LoVo (cell line): ENCODE data around the gene STRIP1.

Source experiments
- DNase-seq: peaks from one replicate; pipeline ENCODE4 v3.0.0-alpha.2; 2016; ENCODE audit warnings: low spot score

Gene STRIP1

DNA sequence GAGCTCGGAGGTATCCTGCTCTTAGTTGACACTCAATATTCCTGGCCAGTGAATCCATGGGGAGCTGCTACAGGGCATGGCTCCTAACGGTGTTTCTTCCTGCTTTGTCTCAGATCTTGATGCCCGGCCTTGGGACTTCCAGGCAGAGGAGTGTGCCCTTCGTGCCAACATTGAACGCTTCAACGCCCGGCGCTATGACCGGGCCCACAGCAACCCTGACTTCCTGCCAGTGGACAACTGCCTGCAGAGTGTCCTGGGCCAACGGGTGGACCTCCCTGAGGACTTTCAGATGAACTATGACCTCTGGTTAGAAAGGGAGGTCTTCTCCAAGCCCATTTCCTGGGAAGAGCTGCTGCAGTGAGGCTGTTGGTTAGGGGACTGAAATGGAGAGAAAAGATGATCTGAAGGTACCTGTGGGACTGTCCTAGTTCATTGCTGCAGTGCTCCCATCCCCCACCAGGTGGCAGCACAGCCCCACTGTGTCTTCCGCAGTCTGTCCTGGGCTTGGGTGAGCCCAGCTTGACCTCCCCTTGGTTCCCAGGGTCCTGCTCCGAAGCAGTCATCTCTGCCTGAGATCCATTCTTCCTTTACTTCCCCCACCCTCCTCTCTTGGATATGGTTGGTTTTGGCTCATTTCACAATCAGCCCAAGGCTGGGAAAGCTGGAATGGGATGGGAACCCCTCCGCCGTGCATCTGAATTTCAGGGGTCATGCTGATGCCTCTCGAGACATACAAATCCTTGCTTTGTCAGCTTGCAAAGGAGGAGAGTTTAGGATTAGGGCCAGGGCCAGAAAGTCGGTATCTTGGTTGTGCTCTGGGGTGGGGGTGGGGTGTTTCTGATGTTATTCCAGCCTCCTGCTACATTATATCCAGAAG lies 19.4 kb downstream of the STRIP1 start:
- DNase-seq: peak; percentile 22

DNA sequence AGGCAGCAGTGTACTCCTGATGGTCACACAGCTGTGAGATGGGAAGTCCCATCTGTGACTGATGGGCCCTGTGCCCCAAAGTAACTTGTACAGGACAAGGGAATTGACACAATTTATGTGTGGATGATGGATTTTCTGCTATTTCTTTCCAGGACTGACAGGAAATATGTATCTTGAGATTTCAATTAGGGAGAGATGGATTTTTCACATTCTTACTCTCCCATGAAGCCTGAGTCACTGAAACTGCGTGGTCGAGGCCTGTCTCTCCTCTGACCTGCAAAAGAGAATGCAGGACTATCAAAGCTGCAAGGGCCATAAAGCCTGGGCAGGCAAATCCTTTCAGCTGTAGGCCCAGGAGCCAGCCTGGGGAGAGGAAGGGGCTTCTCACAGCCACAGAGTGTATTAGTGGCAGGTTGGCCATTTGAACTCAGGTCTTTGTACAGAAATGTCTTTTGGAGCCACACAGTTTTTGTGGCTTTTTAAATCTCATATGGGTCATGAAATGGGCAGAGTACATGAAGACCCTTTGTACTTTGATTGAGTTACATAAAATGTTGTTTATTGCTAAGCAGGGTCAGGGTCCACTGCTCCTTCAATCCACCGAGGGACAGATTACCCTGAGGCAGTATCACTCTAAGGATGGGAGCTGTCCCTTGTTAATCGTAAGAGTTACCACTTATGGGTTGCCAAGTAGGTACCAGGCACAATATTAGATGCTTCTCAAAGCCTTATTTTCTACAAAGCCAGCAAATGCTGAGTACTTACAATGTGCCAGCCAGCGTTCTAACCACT lies 21.3 kb downstream of the STRIP1 start:
- no peak for DNase-seq

DNA sequence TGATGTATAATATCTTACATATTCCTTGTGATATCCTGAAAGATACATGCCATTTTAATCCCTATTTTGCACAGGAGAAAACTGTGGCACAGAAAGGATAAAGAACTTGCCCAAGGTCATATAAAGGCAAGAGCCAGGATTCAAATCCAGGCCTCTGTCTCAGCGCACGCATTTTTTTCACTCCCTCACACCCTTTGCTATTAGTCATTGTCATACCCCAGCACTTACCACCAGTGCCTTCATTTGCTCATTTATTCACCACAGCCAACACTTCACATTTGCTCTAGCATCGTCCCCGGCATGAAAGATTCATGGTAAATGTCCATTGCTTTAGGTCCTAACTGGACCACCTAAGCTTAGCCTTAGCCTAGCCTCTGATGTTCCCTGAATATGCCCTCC lies 21.9 kb downstream of the STRIP1 start:
- no peak for DNase-seq

DNA sequence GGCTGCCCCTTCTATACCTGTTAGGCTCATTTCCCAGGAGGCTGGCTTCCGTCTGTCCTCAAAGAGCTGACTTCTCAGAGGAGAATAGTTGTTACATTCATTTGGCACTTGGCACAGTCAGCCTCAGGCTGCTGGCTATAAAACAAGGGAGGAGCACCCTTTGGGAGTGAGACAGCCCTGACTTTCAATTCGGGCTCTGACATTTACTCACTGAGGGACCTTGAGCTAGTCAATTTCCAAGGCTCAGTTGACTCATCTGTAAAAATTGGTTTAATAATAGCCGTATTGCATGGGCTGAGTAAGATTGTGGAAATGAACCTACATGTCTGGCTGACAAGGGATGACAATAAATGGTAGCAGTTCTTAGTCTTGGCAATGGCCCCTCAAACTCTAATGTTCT lies 22.4 kb downstream of the STRIP1 start:
- DNase-seq: no peak

DNA sequence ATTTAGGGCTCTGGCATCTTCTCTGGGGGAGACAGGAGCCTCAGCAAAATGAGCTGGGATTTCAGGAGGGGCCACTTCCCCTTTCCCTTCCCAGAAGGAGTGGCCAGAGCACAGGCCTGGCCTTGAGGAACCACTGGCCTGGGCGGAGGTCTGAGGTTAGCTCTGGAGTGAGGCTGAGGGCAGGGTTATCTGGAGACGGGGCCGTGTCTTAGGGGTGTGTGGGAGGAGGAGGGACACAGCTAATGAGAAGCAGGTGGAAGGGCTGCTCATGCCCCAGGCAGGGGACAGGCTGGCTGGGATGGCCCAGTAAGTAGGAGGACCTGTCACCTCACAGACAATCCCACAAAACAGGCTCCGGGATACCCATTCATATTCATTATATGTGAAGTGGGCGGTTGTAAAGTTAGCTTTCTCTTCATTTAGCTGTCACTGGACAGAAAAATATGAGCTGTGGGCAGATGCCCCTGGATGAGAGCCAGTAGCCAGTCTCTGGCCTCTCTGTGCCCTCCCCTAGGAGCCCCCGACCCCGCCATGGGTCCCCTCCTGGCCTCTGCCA lies 23.6 kb downstream of the STRIP1 start:
- no peak for DNase-seq

DNA sequence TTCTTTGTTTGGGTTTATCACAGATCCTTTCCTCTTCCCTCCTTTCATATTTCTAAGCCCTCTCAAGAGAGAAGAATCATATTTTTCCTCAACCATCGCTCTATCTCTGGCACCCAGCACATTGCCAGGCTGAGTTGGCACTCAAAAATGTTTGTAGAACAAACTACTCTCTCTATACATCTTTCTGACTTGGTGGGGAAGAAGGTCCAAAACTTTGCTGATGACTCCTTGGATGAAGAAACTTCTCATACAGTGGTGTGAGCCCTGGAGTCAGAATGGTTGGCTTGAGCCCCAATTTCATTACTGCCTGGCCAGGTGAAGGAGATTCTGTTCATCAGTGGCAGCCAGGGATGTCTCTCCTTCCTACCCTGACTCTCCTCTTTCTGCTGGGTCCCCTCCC lies 24.2 kb downstream of the STRIP1 start:
- no peak for DNase-seq

DNA sequence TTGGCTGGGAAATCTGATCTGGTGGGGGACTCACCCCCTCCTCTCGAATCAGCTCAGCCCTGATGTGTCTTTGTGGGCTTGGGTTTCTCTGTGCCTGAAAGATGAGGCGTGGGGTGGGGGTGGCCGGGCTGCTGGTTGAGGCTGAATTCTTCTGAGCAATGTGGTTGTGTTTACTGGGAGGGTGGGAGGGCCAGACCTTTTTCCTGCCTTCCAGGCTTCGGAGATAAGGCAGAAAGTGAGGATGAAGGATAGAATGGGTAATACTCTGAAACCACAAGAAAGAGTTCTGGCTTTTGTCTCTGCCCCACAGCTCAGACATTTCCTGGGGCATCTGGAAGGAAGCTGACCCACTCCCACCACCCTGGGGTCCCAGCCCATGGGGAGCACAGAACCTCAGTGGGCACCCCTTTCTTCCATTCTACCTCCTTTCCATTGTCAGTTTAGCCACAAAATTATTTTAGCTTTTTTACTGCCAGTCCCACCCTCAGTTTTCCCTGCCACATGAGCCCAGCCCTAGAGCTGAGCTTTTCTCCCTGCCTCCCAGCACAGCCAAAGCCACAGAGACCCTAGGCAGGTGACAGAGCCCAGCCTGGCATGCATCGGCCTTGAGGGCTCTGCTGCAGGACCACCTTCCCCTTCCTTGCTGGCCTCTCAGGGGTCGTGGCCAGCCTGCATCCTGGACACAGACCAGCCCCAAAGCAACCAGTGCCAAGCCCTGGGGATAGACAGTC lies 24.9 kb downstream of the STRIP1 start:
- no peak for DNase-seq

DNA sequence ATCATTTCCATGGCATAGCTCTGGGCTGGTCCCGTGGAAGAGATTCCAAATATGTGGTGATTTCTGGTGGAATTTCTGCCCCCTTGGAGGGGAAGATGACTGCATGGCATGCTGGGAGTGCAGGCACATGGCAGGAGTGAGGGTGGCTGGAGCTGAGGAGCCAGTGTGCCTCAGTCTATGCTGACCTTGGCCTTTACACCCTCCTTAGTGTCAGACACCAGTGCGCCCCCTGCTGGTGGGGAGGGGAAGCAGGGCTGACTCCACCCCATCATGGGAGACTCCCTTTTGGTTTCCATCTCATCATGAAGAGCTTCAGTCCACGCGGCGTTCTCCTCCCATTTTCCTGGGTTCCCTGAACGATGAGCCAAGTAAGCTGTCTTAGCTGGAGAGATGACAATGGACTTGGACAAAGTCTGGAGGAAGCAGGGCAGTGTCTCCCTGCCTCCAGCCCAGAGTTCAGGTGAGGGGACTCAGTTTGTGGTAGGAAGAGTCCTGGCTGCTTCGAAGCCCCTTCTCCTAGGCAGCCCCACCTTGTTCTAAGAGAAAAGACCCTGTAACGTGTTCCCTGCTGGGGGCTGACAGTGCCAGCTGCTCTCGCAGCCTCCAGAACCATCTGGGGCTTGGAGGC lies 25.7 kb downstream of the STRIP1 start:
- DNase-seq: peak; percentile 31

DNA sequence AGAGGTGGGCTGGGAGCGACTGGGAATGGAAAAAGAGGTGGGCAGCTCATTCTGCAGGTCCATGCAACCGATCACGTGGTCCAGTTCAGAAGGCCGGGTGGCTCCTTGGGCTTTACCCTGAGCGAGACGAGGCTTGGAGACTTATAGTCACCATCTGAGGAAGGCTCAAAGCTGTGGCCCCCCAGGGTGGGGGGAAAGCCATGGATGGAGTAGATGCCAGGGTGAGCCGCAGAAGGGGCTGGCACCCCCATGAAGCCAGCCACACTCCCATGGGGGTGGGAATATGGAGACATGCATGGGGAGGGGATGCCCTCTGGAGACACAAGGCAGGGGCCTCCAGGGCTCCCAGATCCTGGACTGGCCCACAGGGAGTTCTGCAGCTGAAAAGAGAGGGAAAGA lies 26.2 kb downstream of the STRIP1 start:
- DNase-seq: no peak

DNA sequence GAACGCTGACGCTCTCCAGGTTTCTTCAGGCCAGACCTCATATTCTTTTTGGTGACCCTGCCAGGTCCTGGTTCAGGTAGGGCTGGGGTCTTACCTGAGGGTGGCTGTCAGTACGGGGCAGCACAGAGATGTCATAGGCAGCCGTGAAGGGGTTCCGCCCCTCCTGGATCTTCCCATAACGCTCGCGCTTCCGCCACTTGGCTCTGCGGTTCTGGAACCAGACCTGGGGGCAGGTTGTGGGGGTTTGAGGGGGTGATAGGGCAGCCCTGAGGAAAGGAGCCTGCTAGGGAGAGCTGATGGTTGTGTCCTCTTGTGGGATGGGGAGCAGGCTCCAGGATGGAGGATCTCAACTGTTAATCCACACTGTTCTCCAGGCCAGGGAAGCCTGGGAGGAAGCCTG lies 26.9 kb downstream of the STRIP1 start:
- no peak for DNase-seq

DNA sequence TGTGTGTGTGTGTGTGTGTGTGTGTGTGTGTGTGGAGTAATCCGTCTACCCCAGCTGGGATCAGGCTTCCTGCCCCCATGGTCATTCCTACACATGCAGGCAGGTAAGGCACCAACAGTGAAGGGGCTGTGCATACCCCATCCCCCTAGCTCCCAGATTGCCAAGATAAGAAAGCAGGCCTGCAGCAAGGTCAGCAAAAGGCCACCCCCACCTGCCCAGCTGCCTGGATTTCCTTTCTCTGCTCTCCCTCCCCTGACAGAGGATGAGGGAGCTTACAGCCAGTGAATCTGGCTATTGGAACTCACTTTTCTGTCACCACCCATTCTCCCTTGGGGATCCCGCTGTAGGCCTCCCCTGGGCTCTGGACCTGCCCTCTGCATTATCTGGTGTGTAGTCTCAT lies 28.2 kb downstream of the STRIP1 start:
- DNase-seq: no peak

DNA sequence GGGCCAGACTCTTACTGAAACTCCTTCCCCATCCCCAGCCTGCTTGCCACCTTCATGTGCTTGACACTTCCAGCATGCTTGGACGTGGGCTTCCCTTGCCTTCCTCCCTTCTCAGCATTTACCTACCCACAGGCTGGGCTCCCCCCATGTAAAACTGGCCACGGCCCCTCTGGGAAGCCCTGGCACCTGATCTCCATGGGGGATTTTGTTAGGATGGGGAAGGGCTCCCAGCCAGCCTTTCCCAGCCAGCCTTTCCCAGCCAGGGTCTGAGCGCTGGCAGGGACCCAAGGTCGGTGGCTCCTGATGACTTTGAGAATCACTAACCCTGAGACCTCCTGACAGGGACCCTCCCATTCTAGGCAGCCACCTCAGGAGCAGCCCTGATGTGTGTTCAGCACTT lies 29.4 kb downstream of the STRIP1 start:
- DNase-seq: no peak

DNA sequence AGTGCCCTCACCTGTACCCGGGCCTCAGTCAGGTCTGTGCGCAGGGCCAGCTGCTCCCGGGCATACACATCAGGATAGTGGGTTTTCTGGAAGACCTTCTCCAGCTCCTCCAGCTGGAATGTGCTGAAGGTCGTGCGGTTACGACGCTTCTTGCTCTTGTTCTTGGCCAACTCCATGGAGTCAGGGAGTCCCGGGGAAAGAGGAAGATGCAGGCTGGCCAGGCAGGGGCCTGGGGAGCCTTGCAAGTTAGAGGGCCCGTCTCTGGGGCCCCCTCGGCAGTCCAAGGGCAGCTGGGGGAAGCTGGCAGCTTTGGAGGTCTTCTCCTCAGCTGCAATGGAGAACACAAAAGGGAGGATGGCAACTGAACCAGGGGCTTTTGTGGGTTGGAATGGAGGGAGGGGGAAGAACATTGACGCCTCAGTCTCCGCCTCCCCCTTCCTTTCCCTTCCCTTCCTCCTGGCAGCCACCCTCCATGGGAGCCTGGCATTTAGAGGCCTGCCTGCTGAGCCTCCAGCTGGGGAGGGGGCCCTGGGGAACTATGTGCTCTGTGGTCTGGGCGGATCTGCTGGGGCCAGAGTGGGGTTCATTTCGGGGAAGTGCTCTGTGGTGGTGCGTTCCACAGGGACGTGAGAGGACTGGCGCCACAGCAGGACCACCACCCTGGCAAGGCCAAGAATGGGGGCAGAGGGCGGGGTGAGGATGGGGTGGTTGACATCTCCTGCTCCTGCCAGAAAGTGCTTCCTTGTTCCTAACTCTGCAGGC lies 30.3 kb downstream of the STRIP1 start:
- DNase-seq: no peak

DNA sequence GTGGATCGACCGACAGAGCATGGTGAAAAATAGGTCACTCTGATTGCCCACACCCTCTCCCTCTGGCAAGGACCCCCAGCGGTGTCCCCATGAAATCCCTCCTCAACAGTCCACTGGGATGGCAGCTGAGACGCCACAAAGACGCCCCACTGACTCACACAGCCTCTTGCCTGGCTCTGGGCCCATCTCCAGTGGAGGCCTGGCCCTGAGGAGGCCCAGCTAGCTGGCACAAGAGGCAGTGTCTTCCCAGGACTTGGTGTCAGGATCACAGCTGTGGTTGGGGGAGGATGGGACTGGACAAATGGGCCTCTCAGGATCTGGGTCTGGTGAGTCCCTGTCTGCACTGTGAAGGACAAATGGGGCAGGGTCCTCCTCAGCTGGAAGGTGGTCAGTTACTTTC lies 31.4 kb downstream of the STRIP1 start:
- DNase-seq: no peak

DNA sequence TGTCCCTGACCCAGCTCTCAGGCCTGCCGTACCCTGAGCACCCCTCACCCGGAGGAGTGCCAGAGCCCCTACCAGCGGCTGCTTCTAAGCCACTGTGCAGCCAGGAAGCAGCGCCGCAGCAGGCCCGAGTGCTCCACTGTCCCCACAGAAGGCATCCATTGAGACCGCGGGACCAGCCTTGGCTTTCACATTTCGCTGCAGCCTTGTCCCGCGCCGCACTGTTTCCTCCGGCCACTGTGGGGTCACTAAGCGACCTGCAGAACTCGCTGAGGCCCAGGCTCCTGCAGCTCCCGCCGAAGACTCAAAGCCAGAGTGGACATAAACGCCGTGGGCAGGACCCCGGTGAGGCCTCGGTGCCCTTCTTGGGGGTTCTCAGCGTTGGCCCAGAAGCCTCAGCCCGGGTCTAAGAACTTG lies 33.1 kb downstream of the STRIP1 start:
- DNase-seq: no peak

DNA sequence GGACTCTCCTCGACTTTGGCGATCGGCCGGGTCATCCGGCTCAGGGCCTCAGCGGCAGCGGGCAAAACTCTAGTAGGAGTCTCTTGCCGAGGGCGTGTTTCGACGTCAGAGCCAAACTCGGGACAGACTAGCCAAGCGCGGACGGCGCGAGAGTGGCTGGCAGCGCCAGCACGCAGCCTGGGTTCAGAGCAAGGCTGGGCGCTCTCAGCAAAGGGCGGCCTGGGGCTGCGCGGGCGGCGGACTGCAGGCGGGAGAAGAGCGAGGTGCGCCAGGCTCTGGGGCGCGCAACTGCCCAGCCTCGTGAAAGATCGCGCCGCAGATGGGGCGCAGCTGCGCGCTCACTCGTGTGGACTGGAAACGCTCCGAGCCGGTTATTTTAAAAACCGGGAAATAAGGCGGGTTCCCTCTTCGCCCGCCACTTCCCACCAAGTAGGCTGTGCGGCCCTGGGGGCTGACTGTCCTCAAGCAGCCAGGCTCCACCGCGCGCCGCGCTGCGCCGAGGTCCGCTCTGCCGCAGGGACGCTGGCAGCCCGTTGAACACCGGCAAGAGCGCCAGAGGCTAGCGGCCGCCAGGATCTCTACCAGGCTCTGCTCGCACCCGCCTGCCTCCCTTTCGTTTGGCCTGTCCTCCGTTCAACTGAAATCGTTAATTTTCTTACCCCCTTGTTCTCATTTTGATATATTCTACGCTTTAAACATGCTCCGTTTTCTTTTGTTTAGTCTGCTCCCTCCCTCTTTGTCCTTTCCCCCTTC lies 33.6 kb downstream of the STRIP1 start:
- no peak for DNase-seq

DNA sequence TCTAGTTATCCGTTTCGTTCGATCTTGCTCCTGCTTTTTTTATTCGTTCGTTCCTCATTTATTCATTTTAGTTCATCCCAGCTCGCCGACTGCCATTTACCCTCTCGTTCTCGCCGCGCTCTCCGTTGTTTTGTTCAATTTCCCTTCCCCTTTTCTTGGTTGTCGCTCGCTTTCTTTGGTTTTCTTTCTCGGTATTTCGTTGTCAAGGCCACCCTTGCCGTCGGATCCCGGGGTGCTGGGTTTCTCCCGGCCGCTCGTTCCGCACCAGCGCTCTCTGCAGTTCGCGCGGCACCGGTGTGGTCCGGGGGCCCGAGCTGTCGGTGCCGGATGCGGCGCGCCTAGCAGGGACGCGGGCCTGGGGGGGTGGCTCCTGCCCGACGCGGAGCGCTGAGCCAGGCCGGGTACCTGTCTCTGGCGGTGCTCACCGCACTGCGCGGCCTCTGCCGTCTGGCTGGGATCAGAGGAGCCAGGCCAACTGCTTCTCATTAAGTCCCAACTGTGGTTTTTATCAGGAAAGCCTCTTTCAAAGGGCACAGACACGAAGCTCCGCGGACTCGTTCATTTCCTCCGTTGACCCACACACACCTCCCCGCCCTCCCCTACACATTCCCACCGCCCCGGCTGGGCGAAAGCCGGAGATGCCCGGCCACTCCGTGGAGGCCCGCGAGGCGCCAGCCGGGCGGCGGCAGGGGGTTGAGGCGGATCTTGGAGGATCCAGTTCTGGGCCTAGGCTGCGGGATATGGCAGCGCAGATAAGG lies 34.4 kb downstream of the STRIP1 start:
- no peak for DNase-seq

DNA sequence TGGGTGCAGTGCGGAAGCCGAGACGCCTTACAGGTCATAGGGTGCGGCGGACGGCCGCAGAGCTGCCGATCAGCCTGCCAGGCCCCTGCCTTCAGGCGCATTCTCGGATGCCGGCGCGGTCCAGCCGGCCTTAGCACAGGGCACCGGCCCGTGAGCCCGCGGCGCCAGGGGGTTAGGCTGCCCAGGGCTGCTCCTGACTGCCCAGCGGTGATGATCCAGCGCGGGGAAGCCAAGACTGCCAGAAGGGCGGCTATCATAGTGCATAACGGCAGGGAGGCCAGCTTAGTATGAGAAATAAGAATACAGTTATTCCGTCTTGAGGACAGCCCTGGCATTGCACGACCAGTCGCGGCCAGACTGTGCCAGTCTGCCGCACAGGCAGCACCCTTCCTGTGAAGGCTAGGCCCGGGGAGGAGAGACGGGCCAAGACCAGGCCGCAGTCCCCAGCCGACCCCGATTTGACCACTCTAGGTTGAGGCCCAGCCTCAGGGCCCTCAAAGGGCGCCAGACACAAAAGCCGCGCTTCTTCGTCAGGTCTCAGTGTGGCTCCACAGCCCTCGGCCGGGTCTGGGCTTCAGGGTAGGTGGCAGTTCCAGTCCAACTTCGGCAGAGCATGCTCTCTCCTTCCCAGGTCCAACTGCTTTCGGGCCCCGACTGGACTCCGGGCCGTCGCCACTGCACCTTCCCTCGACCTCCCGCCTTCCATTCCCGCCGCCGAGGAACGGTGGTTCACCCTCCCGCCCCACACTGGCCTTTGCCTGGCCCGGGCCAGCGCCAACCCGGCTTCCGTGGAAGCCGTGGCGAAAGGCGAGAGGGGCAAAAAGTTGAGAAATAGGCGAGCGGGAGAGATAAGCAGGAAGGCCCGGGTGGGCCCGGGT lies 35.2 kb downstream of the STRIP1 start:
- no peak for DNase-seq

DNA sequence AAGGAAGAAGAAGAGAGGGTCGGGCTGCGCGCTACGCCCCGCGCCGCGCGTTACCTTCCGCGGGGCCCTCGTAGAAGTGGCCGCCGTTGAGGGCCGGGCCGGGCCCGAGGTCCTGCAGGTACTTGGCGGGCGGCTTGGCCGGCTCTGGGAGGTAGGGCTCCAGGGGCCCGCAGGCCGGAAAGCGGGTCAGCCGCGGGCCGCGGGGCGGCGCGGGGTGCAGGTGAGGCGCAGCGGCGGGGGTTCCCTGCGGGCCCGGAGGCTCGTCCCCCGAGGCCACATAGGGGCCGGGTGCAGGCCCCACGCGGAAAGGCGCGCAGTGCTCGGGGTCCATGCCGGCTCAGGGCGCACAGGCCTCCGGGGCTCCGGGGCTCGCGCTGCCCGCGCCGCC lies 35.9 kb downstream of the STRIP1 start:
- DNase-seq: no peak
